Middle frontal gyrus (tissue), 1 donor: ENCODE measurements around the gene TK2.
"Not testable (repeated sequence)": the region's sequence is repeated elsewhere in the genome, so short reads cannot be mapped to it uniquely, and the experiment has no call there.

Source experiments
- DNase-seq: peaks from one replicate; pipeline ENCODE4 v3.0.0-alpha.2; 2015; ENCODE audit warnings: low spot score; ENCODE audit errors: extremely low spot score

TK2 gene

DNA sequence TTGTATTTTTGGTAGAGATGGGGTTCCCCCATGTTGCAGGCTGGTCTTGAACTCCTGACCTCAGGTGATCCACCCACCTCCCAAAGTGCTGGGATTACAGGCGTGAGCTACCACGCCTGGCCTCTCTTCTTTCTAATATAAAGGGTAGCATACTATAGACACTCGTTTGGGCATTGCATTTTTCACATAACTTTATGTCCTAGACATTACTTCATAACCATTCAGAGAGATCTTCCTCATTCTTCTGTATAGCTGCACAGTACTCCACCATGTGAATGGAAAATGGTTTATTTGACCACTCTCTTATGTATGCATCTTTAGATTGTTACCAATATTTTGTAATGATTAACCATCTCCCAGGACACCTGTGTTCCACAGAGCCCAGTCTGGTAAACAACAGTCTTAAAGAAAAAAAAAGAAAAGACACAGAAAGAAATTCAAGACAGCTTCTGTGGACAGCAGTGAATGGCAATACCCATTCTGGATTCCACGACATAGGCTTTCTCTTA, 42.1 kb downstream of the TK2 start:
- no peak for DNase-seq

DNA sequence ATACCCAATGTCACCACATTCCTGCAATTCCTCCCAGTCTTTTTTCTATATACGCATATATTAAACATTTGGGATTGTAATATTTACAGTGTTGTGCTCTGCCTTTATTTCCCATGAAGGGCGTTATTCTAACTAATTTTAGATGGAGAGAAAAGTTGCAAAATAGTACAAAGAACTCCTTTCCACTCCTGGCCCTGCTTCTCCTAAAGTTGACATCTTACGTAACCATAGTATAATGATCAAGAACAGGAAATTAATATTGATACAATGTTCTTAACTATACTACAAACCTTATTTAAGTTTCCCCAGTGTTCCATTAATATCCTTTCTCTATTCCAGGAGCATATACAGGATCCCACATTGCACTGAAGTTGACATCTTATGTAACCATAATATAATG, 46.3 kb downstream of the TK2 start:
- DNase-seq = no peak

DNA sequence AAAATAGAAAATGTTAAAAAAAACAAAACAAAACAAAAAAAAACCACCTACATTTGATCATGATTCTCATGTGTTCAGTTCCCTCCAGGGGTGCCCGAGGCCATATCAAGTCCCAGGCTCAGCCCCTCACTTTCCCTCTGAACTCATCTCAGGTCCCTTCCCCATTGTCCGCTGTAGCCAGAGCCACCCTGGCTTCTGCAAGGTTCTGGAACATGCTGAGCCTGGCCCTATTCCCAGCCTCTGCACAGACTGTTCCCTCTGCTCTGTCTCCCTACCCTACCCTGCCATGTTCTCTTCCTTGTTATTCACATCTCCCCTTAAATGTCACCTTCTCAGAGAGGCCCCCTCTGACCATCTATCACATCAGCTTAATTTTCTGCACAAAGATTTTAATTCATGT, 46.9 kb downstream of the TK2 start:
- DNase-seq = no peak

DNA sequence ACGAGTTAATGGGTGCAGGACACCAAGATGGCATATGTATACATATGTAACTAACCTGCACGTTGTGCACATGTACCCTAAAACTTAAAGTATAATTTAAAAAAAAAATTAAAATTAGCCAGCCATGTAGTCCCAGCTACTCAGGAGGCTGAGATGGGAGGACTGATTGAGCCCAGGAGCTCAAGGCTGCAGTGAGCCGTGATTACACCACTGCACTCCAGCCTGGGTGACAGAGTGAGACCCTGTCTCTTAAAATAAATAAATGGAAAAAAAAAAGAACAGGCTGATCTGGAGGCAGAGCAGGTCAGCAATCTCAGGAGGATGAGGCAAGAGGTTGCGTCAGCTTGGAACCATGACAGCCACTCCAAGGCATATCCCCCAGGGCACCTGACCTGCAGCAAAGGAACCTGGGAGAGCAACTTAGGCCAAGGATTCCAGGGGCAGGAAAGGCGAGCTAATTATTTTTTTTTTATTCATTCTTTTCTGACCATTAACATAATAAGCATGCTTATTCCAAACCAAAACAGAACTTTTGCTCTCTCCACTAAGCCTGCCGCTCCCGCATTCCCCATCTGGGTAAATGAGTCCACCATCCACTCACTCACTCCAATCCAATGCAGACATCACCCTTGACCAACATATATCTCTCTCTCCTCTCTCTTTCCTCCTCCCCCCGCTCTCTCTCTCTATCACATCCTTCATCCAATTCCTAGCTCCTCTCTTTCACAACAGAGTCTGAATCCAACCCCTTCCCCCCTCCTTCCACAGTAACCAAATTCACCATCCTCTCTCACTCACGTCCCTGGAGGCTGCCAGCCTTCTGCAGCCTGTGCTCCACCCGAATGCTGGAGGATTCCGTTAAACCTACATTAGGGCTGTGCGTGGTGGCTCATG, 47.7 kb downstream of the TK2 start:
- no peak for DNase-seq

DNA sequence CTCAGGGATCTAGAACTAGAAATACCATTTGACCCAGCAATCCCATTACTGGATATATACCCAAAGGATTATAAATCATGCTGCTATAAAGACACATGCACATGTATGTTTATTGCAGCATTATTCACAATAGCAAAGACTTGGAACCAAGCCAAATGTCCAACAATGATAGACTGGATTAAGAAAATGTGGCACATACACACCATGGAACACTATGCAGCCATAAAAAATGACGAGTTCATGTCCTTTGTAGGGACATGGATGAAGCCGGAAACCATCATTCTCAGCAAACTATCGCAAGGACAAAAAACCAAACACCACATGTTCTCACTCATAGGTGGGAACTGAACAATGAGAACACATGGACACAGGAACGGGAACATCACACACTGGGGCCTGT, 48.4 kb downstream of the TK2 start:
- DNase-seq = not testable (repeated sequence)

DNA sequence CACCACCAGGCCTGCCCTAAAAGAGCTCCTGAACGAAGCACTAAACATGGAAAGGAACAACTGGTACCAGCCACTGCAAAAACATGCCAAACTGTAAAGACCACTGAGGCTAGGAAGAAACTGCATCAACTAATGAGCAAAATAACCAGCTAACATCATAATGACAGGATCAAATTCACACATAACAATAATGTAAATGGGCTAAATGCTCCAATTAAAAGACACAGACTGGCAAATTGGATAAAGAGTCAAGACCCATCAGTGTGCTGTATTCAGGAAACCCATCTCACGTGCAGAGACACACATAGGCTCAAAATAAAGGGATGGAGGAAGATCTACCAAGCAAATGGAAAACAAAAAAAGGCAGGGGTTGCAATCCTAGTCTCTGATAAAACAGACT, 52.0 kb downstream of the TK2 start:
- not testable (repeated sequence) for DNase-seq

DNA sequence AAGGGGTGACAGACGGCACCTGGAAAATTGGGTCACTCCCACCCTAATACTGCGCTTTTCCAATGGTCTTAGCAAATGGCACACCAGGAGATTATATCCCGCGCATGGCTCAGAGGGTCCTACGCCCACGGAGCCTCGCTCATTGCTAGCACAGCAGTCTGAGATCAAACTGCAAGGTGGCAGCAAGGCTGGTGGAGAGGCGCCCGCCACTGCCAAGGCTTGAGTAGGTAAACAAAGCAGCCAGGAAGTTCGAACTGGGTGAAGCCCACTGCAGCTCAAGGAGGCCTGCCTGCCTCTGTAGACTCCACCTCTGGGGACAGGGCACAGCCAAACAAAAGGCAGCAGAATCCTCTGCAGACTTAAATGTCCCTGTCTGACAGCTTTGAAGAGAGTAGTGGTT, 53.7 kb downstream of the TK2 start:
- not testable (repeated sequence) for DNase-seq

DNA sequence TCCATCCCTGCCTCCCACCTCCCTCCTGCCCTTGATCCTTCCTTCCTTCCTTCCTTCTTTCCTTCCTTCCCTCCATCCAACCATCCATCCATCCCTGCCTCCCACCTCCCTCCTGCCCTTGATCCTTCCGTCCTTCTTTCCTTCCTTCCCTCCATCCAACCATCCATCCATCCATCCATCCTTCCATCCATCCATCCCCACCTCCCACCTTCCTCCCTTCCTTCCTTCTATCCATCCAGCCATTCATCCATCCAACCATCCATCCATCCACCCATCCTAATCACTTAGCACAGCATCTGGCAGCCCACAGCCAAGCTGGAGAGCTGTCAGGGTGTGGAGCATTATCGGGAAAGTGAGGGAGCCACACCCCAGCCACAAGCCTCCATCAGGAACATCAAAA, 54.5 kb downstream of the TK2 start:
- no peak for DNase-seq

DNA sequence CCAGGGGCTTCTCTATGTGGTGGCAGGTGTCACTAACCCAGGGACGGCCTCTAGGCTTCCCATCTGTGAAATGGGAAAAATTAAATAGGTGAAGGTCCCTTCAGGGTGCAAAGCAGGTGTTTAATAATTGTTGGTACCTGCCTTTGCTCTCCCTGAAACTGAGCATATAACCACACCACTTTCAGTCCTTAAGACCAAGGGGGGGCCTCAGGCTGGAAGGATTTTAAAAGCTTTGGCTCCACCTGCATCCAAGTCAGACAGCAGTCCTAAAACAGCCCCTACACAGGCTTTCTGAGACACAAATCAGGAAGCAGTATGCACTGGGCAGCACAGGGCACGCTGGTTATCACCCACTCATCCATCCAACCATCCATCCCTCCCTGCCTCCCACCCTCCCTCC, 55.0 kb downstream of the TK2 start:
- DNase-seq = no peak

DNA sequence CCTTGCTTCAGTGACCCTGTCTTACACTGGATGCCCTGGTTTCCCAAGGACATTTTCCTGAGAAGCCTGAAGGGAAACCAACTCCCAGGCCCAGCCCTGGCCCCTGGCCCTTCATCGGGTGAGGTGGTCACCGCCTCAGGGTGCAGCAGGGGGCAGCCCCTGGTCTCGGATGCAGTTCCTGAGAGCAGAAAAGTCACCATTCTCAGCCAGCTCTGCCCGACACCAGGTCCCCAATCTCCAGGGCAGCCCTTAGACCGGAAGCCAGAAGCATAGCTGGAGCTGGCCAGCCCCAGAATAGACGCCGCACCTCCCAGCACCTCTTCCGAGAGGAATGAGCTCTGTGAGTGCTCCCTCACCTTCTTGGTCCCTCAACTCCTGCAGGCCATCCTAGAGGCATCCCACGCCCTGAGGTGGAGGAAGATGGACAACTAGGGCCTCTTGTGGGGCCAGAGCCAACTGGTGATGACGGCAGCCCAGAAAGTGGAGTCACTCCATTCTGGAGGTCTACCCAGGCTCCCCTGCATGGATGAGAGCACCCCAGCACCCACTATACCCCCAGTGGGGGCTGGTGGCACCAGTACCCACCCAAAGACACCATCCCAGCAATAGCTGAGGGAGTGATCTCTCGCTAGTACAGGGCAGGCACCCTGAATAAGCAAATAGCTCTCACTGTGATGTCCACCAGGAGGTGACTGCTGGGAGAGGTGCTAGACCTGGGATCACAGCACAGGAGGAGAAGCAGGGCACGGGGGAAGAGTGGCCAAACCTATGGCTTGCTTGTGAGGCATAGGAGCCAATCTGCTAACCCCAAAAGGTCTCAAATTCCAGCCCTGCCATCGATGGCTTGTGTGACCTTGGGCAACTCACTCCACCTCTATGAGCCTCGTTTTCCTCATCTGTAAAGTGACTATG, 56.2 kb downstream of the TK2 start:
- no peak for DNase-seq

DNA sequence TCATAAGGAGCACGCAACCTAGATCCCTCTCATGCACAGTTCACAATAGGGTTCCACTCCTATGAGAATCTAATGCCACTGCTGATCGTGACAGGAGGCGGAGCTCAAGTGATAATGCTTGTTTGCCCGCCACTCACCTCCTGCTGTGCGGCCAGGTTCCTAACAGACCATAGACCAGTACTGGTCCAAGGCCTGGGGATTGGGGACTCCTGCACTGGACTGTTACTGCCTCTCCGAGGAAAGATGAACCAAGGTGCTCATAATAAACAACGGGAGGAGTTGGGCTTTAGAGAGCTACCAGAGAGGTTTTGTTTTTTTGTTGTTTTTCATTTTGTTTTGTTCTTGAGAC, 58.2 kb downstream of the TK2 start:
- no peak for DNase-seq

DNA sequence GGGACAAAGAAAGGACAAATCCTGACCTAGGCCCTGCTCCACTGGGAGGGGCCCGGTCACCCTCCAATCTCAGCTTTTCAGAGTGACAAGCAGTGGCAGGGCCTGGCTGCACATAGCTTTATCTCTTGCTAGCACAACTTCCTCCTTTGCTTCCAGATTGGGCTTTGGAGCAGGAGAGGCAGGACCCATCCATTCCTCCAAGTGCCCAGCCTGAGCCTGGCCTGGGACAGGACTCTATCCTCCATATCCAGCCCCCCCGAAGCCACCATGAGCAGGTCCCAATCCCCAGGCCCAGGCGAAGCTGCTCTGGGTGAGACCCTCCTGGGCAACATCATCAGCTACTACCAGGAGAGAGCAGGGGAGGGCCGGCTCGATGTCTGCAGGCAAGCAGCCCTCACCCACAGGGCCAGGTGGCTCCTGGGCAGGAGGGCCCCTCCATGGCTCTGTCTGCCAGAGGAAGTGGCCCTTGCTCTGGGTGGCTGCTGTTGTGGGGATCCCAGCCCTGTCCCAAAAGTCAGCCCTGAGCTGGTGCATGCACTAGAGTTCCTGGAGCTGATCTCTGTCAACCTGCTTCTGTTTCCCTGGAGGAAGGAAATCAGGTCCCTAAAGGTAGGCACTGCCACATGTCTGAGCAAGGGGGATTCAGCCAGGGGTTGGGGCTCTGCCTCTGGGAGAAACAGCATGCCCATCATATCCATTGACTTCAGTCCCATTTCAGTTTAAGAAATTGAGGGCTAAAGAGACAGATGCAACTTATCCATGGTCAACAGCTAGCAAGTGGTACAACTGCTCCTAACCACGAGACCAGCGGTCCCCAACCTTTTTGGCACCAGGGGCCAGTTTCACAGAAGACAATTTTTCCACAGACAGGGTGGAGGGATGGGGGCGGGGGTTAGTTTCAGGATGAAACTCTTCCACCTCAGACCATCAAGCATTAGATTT, 58.9 kb downstream of the TK2 start:
- no peak for DNase-seq

DNA sequence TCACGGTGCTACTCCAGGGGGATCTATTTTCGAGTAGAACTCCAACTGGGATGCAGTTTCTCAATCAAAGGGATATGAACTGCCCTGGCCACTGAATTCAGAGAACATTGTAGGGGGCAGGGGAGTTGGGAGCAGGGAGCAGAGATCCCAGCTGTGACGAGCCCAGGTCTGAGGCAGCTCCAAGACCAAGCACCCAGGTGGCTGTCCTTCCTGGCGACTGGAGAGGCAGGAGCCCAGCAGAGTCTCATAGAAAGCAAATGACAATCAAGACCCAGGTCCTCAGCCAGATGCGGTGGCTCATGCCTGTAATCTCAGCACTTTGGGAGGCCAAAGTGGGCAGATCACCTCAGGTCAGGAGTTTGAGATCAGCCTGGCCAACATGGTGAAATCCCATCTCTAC, 60.1 kb downstream of the TK2 start:
- no peak for DNase-seq

DNA sequence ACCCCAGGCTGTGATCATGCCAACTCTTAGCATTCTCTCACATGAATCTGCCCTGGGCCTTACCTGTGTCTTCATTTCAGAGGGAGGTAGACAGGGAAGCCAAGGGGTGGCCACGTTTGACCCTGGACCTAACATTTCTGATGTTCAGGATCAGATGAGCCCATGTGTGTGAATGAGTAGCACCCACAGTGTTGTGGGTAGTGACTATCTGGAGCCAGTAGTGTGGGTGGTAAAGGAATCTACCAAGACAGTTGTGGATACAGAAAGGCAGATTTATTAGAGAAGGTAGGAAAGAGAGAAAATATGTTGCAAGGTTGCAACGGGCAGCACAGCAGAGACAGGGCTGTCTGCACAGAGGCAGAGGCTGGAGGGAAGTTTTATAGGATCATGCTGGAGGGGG, 60.5 kb downstream of the TK2 start:
- DNase-seq = no peak

DNA sequence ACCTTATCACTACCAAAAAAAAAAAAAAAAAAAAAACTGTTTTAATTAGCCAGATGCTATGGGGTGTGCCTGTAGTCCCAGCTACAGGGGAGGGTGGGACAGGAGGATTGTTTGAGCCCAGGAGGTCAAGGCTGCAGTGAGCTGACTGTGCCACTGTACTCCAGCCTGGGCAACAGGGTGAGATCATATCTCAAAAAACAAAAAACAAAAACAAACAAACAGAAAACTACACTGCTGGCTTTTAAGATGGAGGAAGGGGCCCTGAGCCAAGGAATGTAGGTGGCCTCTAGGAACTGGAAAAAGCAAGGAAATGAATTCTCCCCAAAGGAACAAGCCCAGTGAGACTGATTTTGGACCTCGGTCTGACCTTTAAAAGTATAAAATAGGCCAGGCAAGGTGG, 61.4 kb downstream of the TK2 start:
- no peak for DNase-seq

DNA sequence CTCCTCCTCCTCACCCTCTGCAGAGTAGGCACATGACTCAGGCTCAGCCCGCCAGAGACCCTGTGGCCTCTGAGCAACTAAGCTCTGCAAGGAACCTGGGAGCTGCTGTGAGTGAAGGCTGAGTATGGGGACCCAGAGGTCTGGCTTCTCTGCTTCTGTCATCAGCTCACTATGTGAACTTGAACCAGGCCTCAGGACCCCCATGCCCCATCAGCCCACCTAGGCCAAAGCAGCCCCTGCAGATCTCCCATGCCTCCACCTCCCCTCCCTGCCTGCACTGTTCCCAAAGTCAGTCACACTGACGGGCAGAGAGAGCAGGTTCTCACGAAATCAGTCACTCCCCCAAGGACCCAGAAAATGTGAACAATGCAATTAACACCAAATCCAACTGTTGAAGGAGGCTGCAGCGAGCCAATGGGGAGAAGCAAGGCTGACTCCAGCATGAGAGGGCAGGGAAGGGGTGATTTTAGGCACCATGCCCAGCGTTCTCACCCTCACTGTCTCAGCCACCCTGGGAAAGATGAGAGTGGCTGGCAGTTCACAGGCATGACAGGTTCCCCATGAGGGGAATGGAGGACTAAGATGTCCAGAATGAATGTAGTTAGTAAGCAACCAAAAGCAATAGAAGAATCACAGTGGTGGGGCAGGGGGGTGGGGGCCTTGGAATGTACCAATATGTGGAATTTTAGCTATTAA, 62.2 kb downstream of the TK2 start:
- DNase-seq = no peak

DNA sequence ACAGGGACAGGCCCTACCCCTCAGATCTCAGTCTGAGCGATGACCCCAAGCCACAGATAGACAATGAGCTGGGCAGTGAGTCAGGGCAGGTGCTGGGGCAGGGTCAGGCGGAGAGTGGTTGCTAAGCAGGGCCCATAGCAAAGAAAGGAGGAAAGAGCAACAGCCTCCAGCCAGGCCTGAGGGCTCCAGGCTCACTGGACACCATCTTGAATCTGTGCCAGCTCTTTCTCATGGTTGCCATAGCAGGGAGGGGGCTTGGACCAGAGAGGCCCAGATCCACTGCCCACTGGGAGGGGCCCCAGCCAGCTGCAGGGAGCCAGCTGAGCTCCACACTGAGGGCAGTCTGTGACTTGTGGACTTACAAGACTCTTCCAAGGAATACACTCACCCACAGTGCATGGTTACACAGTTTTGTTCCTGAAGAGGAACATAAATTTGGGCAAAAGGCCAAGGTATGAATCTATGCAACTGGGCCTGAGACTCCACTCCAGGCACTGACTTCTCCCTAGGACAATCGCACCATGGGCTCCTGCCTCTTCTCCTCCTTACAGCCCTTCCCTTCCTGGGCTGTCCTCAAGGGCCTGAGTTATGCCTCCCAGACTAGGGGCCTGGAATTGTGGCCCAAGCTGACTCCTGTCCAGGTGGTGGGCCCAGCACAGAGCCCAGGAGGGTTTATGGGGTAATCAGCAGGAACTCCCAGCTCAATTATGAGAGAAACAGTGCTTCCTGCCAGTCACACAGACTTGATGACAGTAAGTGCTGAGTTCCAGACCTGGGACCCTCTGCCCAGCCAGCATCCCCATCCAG, 62.9 kb downstream of the TK2 start:
- no peak for DNase-seq

DNA sequence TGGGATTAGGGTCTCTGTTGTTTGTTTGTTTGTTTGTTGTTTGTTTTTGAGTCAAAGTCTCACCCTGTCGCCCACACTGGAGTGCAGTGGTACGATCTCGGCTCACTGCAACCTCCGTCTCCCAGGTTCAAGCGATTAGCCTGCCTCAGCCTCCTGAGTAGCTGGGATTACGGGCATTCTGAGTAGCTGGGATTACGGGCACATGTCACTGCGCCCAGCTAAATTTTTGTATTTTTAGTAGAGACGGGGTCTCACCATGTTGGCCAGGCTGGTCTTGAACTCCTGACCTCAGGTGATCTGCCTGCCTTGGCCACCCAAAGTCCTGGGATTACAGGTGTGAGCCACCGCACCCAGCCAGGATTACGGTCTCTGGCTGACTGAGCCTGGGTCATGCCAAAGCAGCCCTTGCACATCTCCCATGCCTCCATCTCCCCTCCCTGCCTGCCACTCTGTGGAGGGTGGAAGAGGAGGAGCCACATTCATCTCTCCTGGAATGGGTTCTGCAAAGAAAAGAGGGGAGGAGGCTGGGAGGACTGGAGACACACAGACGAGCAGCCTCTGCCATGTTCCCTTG, 63.6 kb downstream of the TK2 start:
- DNase-seq = no peak

DNA sequence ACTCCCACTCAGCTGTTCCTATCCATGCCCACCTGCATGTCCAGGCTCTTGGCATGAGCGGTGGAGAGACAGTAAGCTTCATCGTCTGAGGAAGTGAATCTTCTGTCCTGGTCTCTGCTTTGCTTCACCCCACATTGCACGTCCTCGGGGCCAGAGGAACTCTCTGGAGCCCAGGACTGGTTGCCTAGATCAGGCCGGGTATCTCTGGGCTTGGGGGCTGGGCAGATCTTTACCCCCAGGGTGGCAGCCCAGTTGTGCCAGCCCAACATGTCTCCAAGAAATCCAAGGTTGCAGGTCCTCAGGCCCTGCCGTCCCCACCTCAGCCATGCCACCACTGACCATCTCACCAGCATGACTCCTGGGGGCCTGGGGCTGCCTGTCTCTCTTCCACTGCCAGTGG, 64.5 kb downstream of the TK2 start:
- DNase-seq = no peak
